ENCODE results near the gene CACHD1.

CACHD1 gene

GRCh38 chr1:64540265-64540791 is 70.4 kb downstream of the CACHD1 start:
- no peak for DNase-seq (ENCODE audit: low read depth, low spot score)
- H3K27ac ChIP-seq = no peak overlapping the region

- H3K27ac ChIP-seq = no peak overlapping the region
- DNase-seq (ENCODE audit: low read depth, low spot score) = no peak
These were observed 72.2 kb downstream of the CACHD1 start for GRCh38 chr1:64542118-64542517.

GRCh38 chr1:64543831-64544230 is 73.9 kb downstream of the CACHD1 start:
- H3K27ac ChIP-seq = no peak overlapping the region
- DNase-seq (ENCODE audit: low read depth, low spot score) = no peak

- H3K27ac ChIP-seq = no peak overlapping the region
- DNase-seq (ENCODE audit: low read depth, low spot score) = no peak
These were observed 75.4 kb downstream of the CACHD1 start for GRCh38 chr1:64545118-64545843.

GRCh38 chr1:64546013-64546412 is 76.1 kb downstream of the CACHD1 start:
- DNase-seq (ENCODE audit: low read depth, low spot score) = no peak
- no peak overlapping the region for H3K27ac ChIP-seq

- DNase-seq (ENCODE audit: low read depth, low spot score) = no peak
- no peak overlapping the region for H3K27ac ChIP-seq
These were observed 79.7 kb downstream of the CACHD1 start for GRCh38 chr1:64549464-64550239.

- DNase-seq (ENCODE audit: low read depth, low spot score) = no peak
- no peak overlapping the region for H3K27ac ChIP-seq
These were observed 80.6 kb downstream of the CACHD1 start for GRCh38 chr1:64550510-64550909.

- no peak for DNase-seq (ENCODE audit: low read depth, low spot score)
- no peak overlapping the region for H3K27ac ChIP-seq
These were observed 81.1 kb downstream of the CACHD1 start for GRCh38 chr1:64550946-64551605.

- DNase-seq (ENCODE audit: low read depth, low spot score) = no peak
- H3K27ac ChIP-seq = no peak overlapping the region
These were observed 83.4 kb downstream of the CACHD1 start for GRCh38 chr1:64553285-64553684.

- DNase-seq (ENCODE audit: low read depth, low spot score) = no peak
- no peak overlapping the region for H3K27ac ChIP-seq
These were observed 86.0 kb downstream of the CACHD1 start for GRCh38 chr1:64555947-64556346.

GRCh38 chr1:64561993-64562392 is 92.1 kb downstream of the CACHD1 start:
- no peak overlapping the region for H3K27ac ChIP-seq
- no peak for DNase-seq (ENCODE audit: low read depth, low spot score)

- DNase-seq (ENCODE audit: low read depth, low spot score) = no peak
- no peak overlapping the region for H3K27ac ChIP-seq
These were observed 94.1 kb downstream of the CACHD1 start for GRCh38 chr1:64563958-64564565.

GRCh38 chr1:64564891-64565290 is 95.0 kb downstream of the CACHD1 start:
- H3K27ac ChIP-seq = no peak overlapping the region
- DNase-seq (ENCODE audit: low read depth, low spot score) = no peak

GRCh38 chr1:64567426-64568170 is 97.7 kb downstream of the CACHD1 start:
- no peak overlapping the region for H3K27ac ChIP-seq
- no peak for DNase-seq (ENCODE audit: low read depth, low spot score)

- H3K27ac ChIP-seq = no peak overlapping the region
- no peak for DNase-seq (ENCODE audit: low read depth, low spot score)
These were observed 98.2 kb downstream of the CACHD1 start for GRCh38 chr1:64568171-64568450.

GRCh38 chr1:64569411-64569810 is 99.5 kb downstream of the CACHD1 start:
- no peak overlapping the region for H3K27ac ChIP-seq
- DNase-seq (ENCODE audit: low read depth, low spot score) = no peak

- DNase-seq (ENCODE audit: low read depth, low spot score) = no peak
- H3K27ac ChIP-seq = no peak overlapping the region
These were observed 100.4 kb downstream of the CACHD1 start for GRCh38 chr1:64570267-64570855.

- DNase-seq (ENCODE audit: low read depth, low spot score) = no peak
- no peak overlapping the region for H3K27ac ChIP-seq
These were observed 102.4 kb downstream of the CACHD1 start for GRCh38 chr1:64572222-64572900.

- no peak overlapping the region for H3K27ac ChIP-seq
- no peak for DNase-seq (ENCODE audit: low read depth, low spot score)
These were observed 104.4 kb downstream of the CACHD1 start for GRCh38 chr1:64574301-64574700.
